Tibial nerve (tissue), 3 donors: Measurements from ENCODE around the gene FERMT2.

ENCODE experiments used
- POLR2A ChIP-seq, 2 donors: fragments of 450-650 bp; IDR thresholded peaks; one replicate each; pipeline ENCODE4 v1.6.1; 2017; ENCODE audit warnings: antibody characterized with exemption in 2 of 2, mild to moderate bottlenecking in 2 of 2, moderate library complexity in 2 of 2
- TF ChIP-seq, protein P1 (sequence below), 5 experiments: fragments of 200-600 bp in 3 of 5; fragments of 450-650 bp in 2 of 5; sonication (generic) in 3 of 5; IDR thresholded peaks; one replicate each; pipeline ENCODE4 v1.5.1; 2016 to 2019; ENCODE audit warnings: antibody characterized with exemption in 5 of 5, mild to moderate bottlenecking in 3 of 5, moderate library complexity in 2 of 5

DNA sequence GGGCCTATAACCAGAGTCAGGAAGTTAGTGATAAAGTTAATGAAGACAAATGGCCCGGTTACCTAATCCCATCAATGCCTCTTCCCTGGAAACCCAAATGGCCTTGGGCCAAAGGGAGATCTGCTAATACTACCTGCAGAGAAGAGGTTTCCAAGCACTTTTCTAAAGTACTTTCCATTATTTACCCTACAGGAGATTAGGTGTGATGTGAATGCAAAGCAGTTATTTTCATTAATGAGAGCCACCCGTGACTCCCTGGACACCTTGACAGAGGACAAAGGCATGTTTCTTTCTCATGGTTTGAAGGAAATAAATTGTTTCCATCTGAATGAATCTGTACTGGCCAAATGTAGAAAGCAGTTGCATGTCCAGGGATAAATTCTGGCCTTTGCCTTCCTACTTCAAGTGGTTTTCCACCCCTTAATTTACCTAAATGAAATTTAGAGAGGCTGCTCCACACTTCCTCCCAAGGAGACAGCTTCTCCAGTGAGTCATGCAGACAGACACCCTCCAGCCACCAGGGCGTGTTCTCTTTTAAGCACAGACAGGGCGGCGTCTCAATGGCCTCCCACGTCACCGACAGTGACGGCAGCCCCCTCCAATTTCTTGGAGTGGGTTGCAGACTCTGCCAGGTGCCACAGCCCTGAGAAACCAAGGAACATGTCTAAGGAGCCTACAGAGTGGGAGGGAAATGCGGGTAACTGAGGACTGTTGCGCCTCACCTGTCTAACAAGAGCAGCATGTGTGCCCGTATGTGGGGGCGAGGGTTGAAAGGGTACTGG, 115.5 kb downstream of the FERMT2 start:
- TF ChIP-seq, protein P1, sequence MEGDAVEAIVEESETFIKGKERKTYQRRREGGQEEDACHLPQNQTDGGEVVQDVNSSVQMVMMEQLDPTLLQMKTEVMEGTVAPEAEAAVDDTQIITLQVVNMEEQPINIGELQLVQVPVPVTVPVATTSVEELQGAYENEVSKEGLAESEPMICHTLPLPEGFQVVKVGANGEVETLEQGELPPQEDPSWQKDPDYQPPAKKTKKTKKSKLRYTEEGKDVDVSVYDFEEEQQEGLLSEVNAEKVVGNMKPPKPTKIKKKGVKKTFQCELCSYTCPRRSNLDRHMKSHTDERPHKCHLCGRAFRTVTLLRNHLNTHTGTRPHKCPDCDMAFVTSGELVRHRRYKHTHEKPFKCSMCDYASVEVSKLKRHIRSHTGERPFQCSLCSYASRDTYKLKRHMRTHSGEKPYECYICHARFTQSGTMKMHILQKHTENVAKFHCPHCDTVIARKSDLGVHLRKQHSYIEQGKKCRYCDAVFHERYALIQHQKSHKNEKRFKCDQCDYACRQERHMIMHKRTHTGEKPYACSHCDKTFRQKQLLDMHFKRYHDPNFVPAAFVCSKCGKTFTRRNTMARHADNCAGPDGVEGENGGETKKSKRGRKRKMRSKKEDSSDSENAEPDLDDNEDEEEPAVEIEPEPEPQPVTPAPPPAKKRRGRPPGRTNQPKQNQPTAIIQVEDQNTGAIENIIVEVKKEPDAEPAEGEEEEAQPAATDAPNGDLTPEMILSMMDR (IDR thresholded peaks at IDR 0.05) = no peak
- TF ChIP-seq POLR2A (IDR thresholded peaks at IDR 0.05) = no peak
